Fibroblast of lung (primary cell): Measurements from ENCODE around the gene FAH. TPM values are rescaled to one million over a fixed set of nuclear protein-coding genes. Genes with fewer than 3 reads are reported as not detected.

Experiments
- DNase-seq, 2 donors: peaks; one replicate each; pipeline versions ENCODE4 v3.0.0 to v3.0.0-alpha.2; 2010; ENCODE audit warnings: low read depth in 2 of 2
- H2AFZ ChIP-seq: 2 replicates; pipeline ENCODE4 v1.5.1; 2012; ENCODE audit warnings: low read length, control low read depth, inconsistent platforms
- H3K27ac ChIP-seq: 2 replicates; pipeline ENCODE4 v1.5.1; 2011; ENCODE audit warnings: low read length, control low read depth; ENCODE audit not compliant: insufficient read depth
- H3K27me3 ChIP-seq: 2 replicates; pipeline ENCODE4 v1.5.1; 2011; ENCODE audit warnings: mild to moderate bottlenecking, low read length; ENCODE audit not compliant: control insufficient read depth, insufficient read depth
- H3K36me3 ChIP-seq: 2 replicates; pipeline ENCODE4 v1.5.1; 2011; ENCODE audit warnings: low read length; ENCODE audit not compliant: control insufficient read depth, insufficient read depth
- H3K4me1 ChIP-seq: 2 replicates; pipeline ENCODE4 v1.5.1; 2011; ENCODE audit warnings: low read length; ENCODE audit not compliant: control insufficient read depth, insufficient read depth; ENCODE audit errors: extremely low read depth
- H3K4me2 ChIP-seq: 2 replicates; pipeline ENCODE4 v1.5.1; 2011; ENCODE audit warnings: low read length, control low read depth; ENCODE audit not compliant: insufficient read depth; ENCODE audit errors: extremely low read depth
- H3K4me3 ChIP-seq, 4 experiments: fragments of 200-600 bp in 1 of 4; sonication (generic) in 1 of 4; replicated peaks in 1 of 4; 2 replicates each; pipeline ENCODE4 v1.5.1; 2011 to 2016; ENCODE audit warnings: low read length in 4 of 4, low read depth in 3 of 4, mild to moderate bottlenecking in 3 of 4, control low read depth in 2 of 4, inconsistent platforms in 1 of 4, mixed read lengths in 1 of 4; ENCODE audit not compliant: insufficient read depth in 1 of 4; ENCODE audit errors: control extremely low read depth in 1 of 4
- H3K79me2 ChIP-seq: 2 replicates; pipeline ENCODE4 v1.5.1; 2012; ENCODE audit warnings: mild to moderate bottlenecking, low read length, inconsistent platforms; ENCODE audit not compliant: control insufficient read depth, insufficient read depth
- H3K9ac ChIP-seq: 2 replicates; pipeline ENCODE4 v1.5.1; 2011; ENCODE audit warnings: mild to moderate bottlenecking, low read length, control low read depth; ENCODE audit not compliant: insufficient read depth
- H3K9me3 ChIP-seq: 2 replicates; pipeline ENCODE4 v1.5.1; 2012; ENCODE audit warnings: low read depth, low read length; ENCODE audit not compliant: control insufficient read depth, insufficient read depth
- H4K20me1 ChIP-seq: 2 replicates; pipeline ENCODE4 v1.5.1; 2011; ENCODE audit warnings: low read length; ENCODE audit not compliant: control insufficient read depth, insufficient read depth; ENCODE audit errors: extremely low read depth
- EZH2 ChIP-seq: IDR thresholded peaks from 2 replicates; pipeline ENCODE4 v1.5.1; 2012; ENCODE audit warnings: low read length, control low read depth, mild to moderate bottlenecking; ENCODE audit errors: missing control alignments
- polyA plus RNA-seq, 2 donors: library from polyadenylated mRNA; depleted of rRNA in 1 of 2; stranded (reverse) in 1 of 2; unstranded in 1 of 2; fragments of >200 nt; gene quantifications; 2 replicates each; pipeline ENCODE4 v1.2.1, GENCODE V29; 2011 to 2012; ENCODE audit warnings: missing spikeins in 1 of 2
- total RNA-seq: library from RNA; depleted of rRNA; stranded (reverse); fragments of >200 nt; gene quantifications from 2 replicates; pipeline ENCODE4 v1.2.1, GENCODE V29; 2014
- TF ChIP-seq, protein P1 (sequence below), 2 donors: IDR thresholded peaks in 1 of 2; conservative IDR thresholded peaks in 1 of 2; 1 replicate in 1 of 2; 2 replicates in 1 of 2; pipeline ENCODE4 v1.5.1; 2011 to 2012; ENCODE audit warnings: low read length in 2 of 2, control low read depth in 1 of 2, inconsistent platforms in 1 of 2, low read depth in 1 of 2, mild to moderate bottlenecking in 1 of 2

Gene FAH
- total and polyA plus RNA-seq, 2 donors (not counting 1 experiment from before 2014, with no cell fraction given) = 24.4 to 58.6 TPM

DNA sequence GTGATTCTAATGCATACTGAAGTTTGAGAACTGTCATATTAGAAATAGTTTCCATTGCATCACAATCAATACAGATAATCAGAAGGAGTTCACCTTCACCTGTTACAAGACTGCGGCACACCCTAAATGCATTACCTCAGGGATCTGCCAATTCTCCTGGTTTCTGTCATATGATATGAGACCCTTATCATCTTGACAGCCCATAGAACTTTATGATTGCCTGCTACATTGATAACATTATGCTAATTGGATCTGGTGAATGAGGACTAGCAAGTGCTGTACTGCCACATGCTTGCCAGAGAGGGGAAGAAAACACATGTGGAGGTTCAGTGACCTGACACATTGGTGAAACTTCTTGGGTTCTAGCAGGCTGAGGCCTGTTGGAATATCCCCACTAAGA lies 41.4 kb downstream of the FAH start:
- no peak for DNase-seq
- Histone ChIP-seq H2AFZ (no peak overlapping the region), H3K4me3 (no peak overlapping the region), H3K4me2 (no peak overlapping the region), H3K4me1 (no peaks in the 10 kb centered on the region), H3K9me3 (no peaks in the 10 kb centered on the region), H3K79me2 (no peaks in the 10 kb centered on the region), H4K20me1 (no peaks in the 10 kb centered on the region), H3K36me3 (no peaks in the 10 kb centered on the region), H3K27ac (no peak overlapping the region), H3K9ac (no peak overlapping the region), H3K27me3 (no peaks in the 10 kb centered on the region)
- TF ChIP-seq EZH2 = no peak
- TF ChIP-seq, protein P1, sequence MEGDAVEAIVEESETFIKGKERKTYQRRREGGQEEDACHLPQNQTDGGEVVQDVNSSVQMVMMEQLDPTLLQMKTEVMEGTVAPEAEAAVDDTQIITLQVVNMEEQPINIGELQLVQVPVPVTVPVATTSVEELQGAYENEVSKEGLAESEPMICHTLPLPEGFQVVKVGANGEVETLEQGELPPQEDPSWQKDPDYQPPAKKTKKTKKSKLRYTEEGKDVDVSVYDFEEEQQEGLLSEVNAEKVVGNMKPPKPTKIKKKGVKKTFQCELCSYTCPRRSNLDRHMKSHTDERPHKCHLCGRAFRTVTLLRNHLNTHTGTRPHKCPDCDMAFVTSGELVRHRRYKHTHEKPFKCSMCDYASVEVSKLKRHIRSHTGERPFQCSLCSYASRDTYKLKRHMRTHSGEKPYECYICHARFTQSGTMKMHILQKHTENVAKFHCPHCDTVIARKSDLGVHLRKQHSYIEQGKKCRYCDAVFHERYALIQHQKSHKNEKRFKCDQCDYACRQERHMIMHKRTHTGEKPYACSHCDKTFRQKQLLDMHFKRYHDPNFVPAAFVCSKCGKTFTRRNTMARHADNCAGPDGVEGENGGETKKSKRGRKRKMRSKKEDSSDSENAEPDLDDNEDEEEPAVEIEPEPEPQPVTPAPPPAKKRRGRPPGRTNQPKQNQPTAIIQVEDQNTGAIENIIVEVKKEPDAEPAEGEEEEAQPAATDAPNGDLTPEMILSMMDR (conservative IDR thresholded peaks at IDR 0.05 in 1 of 2, IDR thresholded peaks at IDR 0.05 in 1 of 2; ENCODE audit: low read depth in 1 of 2, low read length in 2 of 2) = no peak

DNA sequence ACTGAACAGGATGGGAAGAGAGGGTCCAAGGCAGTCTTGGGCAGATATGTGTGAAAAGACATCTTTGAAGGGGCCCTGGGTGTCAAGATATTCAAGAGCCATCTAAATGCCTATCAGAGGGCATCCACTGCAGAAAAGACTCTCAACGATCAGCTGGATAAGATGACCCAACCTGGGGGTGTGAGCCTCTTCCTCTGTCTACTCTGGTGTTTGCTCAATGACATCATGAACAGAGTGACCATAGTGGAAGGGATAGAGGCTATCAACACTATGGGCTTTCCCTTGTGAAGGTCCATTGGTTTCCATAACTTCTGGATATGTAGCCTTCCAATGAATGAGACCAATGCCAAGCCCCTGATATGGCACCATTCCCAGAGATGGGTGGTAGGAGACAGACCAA lies 42.1 kb downstream of the FAH start:
- Histone ChIP-seq H3K4me1 (no peaks in the 10 kb centered on the region), H3K36me3 (no peaks in the 10 kb centered on the region), H4K20me1 (no peaks in the 10 kb centered on the region), H3K9me3 (no peaks in the 10 kb centered on the region), H3K27ac (no peak overlapping the region), H3K27me3 (no peaks in the 10 kb centered on the region), H3K4me2 (no peak overlapping the region), H2AFZ (no peak overlapping the region), H3K9ac (no peak overlapping the region), H3K4me3 (no peak overlapping the region), H3K79me2 (no peaks in the 10 kb centered on the region)
- DNase-seq = no peak
- TF ChIP-seq, protein P1 (conservative IDR thresholded peaks at IDR 0.05 in 1 of 2, IDR thresholded peaks at IDR 0.05 in 1 of 2; ENCODE audit: low read depth in 1 of 2, low read length in 2 of 2) = no peak
- TF ChIP-seq EZH2 = no peak

DNA sequence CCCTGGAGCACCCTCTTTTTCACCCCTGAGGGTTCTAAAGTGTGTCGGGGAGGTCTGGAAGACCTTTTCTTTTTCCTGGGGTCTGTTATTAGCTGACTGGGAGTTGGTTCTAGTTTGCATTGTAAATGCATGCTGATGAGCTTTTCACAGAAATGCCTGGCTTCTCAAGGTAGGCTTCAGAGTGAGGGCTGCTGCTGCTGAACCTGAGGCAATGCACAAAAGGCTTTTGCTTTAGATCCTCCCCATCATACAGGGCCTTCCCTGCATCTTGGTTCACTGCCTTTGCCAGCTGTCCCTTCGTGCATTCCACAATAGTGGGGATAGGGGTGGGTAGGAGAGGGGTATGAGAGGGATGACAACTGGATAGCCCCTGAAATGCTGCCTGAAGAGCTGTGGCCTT lies 46.6 kb downstream of the FAH start:
- no peaks in the 10 kb centered on the region for H4K20me1 ChIP-seq
- DNase-seq = no peak
- H3K27me3 ChIP-seq = no peaks in the 10 kb centered on the region
- H3K4me1 ChIP-seq = no peaks in the 10 kb centered on the region
- no peaks in the 10 kb centered on the region for H3K79me2 ChIP-seq
- H3K36me3 ChIP-seq = no peaks in the 10 kb centered on the region
- no peaks in the 10 kb centered on the region for H3K9me3 ChIP-seq
- no peak overlapping the region for H2AFZ ChIP-seq
- H3K27ac ChIP-seq = no peak overlapping the region
- TF ChIP-seq, protein P1 (conservative IDR thresholded peaks at IDR 0.05 in 1 of 2, IDR thresholded peaks at IDR 0.05 in 1 of 2; ENCODE audit: low read depth in 1 of 2, low read length in 2 of 2) = no peak
- TF ChIP-seq EZH2 = no peak
- no peak overlapping the region for H3K4me3 ChIP-seq
- no peak overlapping the region for H3K4me2 ChIP-seq
- no peak overlapping the region for H3K9ac ChIP-seq
